CD14-positive monocyte (primary cell): ENCODE data around the gene COX10. TPM values are rescaled to one million over a fixed set of nuclear protein-coding genes. Genes with fewer than 3 reads are reported as not detected.

Experiments used
- DNase-seq, 3 donors: peaks; one replicate each; pipeline ENCODE4 v3.0.0-alpha.2; 2011 to 2022
- H2AFZ ChIP-seq: 2 replicates; pipeline ENCODE4 v1.6.0; 2012; ENCODE audit warnings: mild to moderate bottlenecking, low read depth, low read length, inconsistent platforms; ENCODE audit not compliant: insufficient read depth, poor library complexity, severe bottlenecking
- H3K27ac ChIP-seq, 2 donors: 1 replicate in 1 of 2; 2 replicates in 1 of 2; pipeline ENCODE4 v1.5.1; 2012 to 2013; ENCODE audit warnings: low read length in 2 of 2, control low read depth in 1 of 2, inconsistent platforms in 1 of 2, low read depth in 1 of 2, mild to moderate bottlenecking in 1 of 2
- H3K27me3 ChIP-seq, 2 donors: one replicate each; pipeline versions ENCODE4 v1.6.0 to v1.6.1; 2011 to 2013; ENCODE audit warnings: low read length in 2 of 2; ENCODE audit not compliant: control insufficient read depth in 2 of 2, insufficient read depth in 2 of 2
- H3K36me3 ChIP-seq, 2 donors: replicated peaks in 1 of 2; 1 replicate in 1 of 2; 2 replicates in 1 of 2; pipeline versions ENCODE4 v1.5.1 to v1.6.1; 2012 to 2013; ENCODE audit warnings: low read length in 2 of 2, control low read depth in 1 of 2, inconsistent platforms in 1 of 2, mild to moderate bottlenecking in 1 of 2; ENCODE audit not compliant: insufficient read depth in 2 of 2, control insufficient read depth in 1 of 2
- H3K4me1 ChIP-seq, 2 donors: 1 replicate in 1 of 2; 2 replicates in 1 of 2; pipeline versions ENCODE4 v1.5.1 to v1.6.1; 2012 to 2013; ENCODE audit warnings: low read length in 2 of 2, control low read depth in 1 of 2, inconsistent platforms in 1 of 2, mild to moderate bottlenecking in 1 of 2, moderate library complexity in 1 of 2; ENCODE audit not compliant: insufficient read depth in 2 of 2, control insufficient read depth in 1 of 2
- H3K4me2 ChIP-seq: replicated peaks from 2 replicates; pipeline ENCODE3; 2012; ENCODE audit warnings: low read length, moderate library complexity, mild to moderate bottlenecking; ENCODE audit not compliant: poor library complexity, severe bottlenecking; ENCODE audit errors: extremely low read depth
- H3K4me3 ChIP-seq, 3 experiments: fragments of 200-600 bp in 1 of 3; sonication (generic) in 1 of 3; replicated peaks in 1 of 3; 1 replicate in 2 of 3; 2 replicates in 1 of 3; pipeline ENCODE4 v1.5.1; 2011 to 2013; ENCODE audit warnings: low read length in 3 of 3, mild to moderate bottlenecking in 3 of 3, control low read depth in 2 of 3, low read depth in 2 of 3, inconsistent platforms in 1 of 3, moderate library complexity in 1 of 3
- H3K79me2 ChIP-seq: 2 replicates; pipeline ENCODE4 v1.6.0; 2012; ENCODE audit warnings: mild to moderate bottlenecking, control low read depth, inconsistent platforms, low read length, moderate library complexity; ENCODE audit not compliant: insufficient read depth
- H3K9ac ChIP-seq: 2 replicates; pipeline ENCODE4 v1.6.0; 2017; ENCODE audit warnings: low read length, mild to moderate bottlenecking; ENCODE audit not compliant: insufficient read depth, poor library complexity, severe bottlenecking
- H3K9me3 ChIP-seq, 2 donors: replicated peaks in 1 of 2; 1 replicate in 1 of 2; 2 replicates in 1 of 2; pipeline versions ENCODE4 v1.5.1 to v1.6.1; 2012 to 2013; ENCODE audit warnings: low read length in 2 of 2, control low read depth in 1 of 2; ENCODE audit not compliant: control insufficient read depth in 1 of 2, insufficient read depth in 1 of 2
- H4K20me1 ChIP-seq: 2 replicates; pipeline ENCODE4 v1.6.0; 2012; ENCODE audit warnings: mild to moderate bottlenecking, low read length, control low read depth, moderate library complexity; ENCODE audit not compliant: insufficient read depth
- H3K27ac Mint-ChIP-seq, 7 donors: one replicate each; pipeline ENCODE4 v1.8.0; 2020; ENCODE audit warnings: mild to moderate bottlenecking in 7 of 7, mixed read lengths in 7 of 7, moderate library complexity in 6 of 7, inconsistent platforms in 2 of 7
- H3K27me3 Mint-ChIP-seq, 3 donors: one replicate each; pipeline ENCODE4 v1.8.0; 2021 to 2022; ENCODE audit warnings: low read depth in 3 of 3, mild to moderate bottlenecking in 3 of 3, mixed read lengths in 3 of 3, moderate library complexity in 3 of 3, inconsistent platforms in 1 of 3
- H3K36me3 Mint-ChIP-seq, 2 donors: one replicate each; pipeline ENCODE4 v1.8.0; 2020; ENCODE audit warnings: mixed read lengths in 2 of 2, inconsistent platforms in 1 of 2, mild to moderate bottlenecking in 1 of 2
- H3K4me1 Mint-ChIP-seq: one replicate; pipeline ENCODE4 v1.8.0; 2020; ENCODE audit warnings: mild to moderate bottlenecking, mixed read lengths
- H3K4me3 Mint-ChIP-seq, 2 donors: one replicate each; pipeline ENCODE4 v1.8.0; 2020; ENCODE audit warnings: mild to moderate bottlenecking in 2 of 2, mixed read lengths in 2 of 2, moderate library complexity in 1 of 2
- H3K9me3 Mint-ChIP-seq, 7 donors: one replicate each; pipeline ENCODE4 v1.8.0; 2020 to 2022; ENCODE audit warnings: mixed read lengths in 7 of 7, mild to moderate bottlenecking in 6 of 7, moderate library complexity in 6 of 7, inconsistent platforms in 2 of 7
- WGBS: methylation state at CpG from one replicate; pipeline ENCODE4 v1.1.5; 2013; ENCODE audit warnings: missing lambda C conversion rate; ENCODE audit not compliant: insufficient coverage; 5-methylcytosine and 5-hydroxymethylcytosine counted together
- intact Hi-C, 2 donors: fragments of 100-400 bp; cut with micrococcal nuclease; formaldehyde crosslinking; loops; one replicate each; pipeline versions ENCODE4 v1.15.0 to v1.15.1; 2023
- polyA plus RNA-seq, 3 donors: library from polyadenylated mRNA; depleted of rRNA in 1 of 3; unstranded in 2 of 3; stranded (reverse) in 1 of 3; fragments of 300-500 nt in 2 of 3; fragments of >200 nt in 1 of 3; fragmentation: Illumina TruSeq in 2 of 3; gene quantifications; 1 replicate in 2 of 3; 2 replicates in 1 of 3; pipeline ENCODE4 v1.2.3, GENCODE V29; 2012 to 2021
- TF ChIP-seq, protein P1 (sequence below): fragments of 200-600 bp; IDR thresholded peaks from one replicate; pipeline ENCODE4 v1.8.0; 2022; ENCODE audit warnings: antibody characterized with exemption, mild to moderate bottlenecking

Gene COX10
- polyA plus RNA-seq, 3 donors = 8.2 to 15.2 (median 11.3) TPM

DNA sequence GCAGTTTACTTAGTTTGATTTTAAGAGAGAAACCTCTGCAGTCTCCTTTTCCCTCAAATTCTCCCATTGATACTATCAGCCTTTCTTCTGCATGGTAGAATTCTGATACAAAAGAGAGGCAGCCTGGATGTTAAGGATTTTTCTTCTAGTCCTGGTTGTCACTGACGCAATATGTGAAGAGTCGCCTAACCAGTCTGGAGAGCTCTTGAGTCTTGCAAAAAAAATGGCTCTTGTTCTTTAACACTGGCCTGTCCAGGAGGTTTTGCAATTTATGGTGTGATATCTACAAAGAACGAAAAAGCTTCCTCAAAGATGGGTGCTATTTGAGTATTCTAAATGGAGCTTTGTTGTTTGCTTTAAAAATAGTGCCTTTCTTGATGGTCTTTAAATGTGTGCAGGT, 28.9 kb downstream of the COX10 start:
- Histone ChIP-seq H3K9ac (no peak overlapping the region), H3K27ac (no peak overlapping the region), H3K27me3 (no peaks in the 10 kb centered on the region), H3K4me2 (no peak overlapping the region), H3K4me3 (no peak overlapping the region), H2AFZ (no peak overlapping the region), H3K9me3 (no peaks in the 10 kb centered on the region), H3K79me2 (peaks cover 7% of the 10 kb centered on the region), H4K20me1 (peaks cover 9% of the 10 kb centered on the region), H3K36me3 (peaks cover 8 to 23% of the 10 kb centered on the region in 2 donors), H3K4me1 (peaks cover 0 to 8% of the 10 kb centered on the region in 2 donors)
- 79% methylated on average over 2 of the region's 3 CpGs for WGBS
- peaks cover 18% of the 10 kb centered on the region for H3K4me1 Mint-ChIP-seq
- no peaks in the 10 kb centered on the region for H3K27me3 Mint-ChIP-seq
- no peak overlapping the region for H3K4me3 Mint-ChIP-seq
- no peak for DNase-seq
- peaks cover 0 to 2% (median 0%) of the 10 kb centered on the region in 7 donors for H3K9me3 Mint-ChIP-seq
- H3K27ac Mint-ChIP-seq = no peak overlapping the region
- TF ChIP-seq, protein P1, sequence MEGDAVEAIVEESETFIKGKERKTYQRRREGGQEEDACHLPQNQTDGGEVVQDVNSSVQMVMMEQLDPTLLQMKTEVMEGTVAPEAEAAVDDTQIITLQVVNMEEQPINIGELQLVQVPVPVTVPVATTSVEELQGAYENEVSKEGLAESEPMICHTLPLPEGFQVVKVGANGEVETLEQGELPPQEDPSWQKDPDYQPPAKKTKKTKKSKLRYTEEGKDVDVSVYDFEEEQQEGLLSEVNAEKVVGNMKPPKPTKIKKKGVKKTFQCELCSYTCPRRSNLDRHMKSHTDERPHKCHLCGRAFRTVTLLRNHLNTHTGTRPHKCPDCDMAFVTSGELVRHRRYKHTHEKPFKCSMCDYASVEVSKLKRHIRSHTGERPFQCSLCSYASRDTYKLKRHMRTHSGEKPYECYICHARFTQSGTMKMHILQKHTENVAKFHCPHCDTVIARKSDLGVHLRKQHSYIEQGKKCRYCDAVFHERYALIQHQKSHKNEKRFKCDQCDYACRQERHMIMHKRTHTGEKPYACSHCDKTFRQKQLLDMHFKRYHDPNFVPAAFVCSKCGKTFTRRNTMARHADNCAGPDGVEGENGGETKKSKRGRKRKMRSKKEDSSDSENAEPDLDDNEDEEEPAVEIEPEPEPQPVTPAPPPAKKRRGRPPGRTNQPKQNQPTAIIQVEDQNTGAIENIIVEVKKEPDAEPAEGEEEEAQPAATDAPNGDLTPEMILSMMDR = no peak
- intact Hi-C loops = no loop called here
- peaks cover 19% of the 10 kb centered on the region in 2 donors for H3K36me3 Mint-ChIP-seq

DNA sequence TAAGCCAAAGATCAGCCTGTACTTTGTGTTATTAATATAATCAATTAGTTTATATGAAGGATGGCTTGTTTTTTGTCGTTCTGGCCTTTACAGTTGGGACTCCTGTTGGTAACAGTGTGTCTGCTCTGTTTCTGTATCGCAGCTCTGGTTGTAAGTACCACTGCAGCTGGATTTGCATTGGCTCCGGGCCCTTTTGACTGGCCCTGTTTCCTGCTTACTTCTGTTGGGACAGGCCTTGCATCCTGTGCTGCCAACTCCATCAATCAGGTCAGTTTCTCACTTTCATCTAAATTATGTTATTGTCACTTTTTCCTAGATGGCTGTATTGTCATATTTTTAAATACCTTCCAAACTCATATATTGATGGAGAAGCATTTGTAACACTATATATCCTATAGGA, 32.7 kb downstream of the COX10 start:
- no peak overlapping the region for H3K27ac Mint-ChIP-seq
- Histone ChIP-seq H2AFZ (no peak overlapping the region), H3K27me3 (no peaks in the 10 kb centered on the region), H3K9ac (no peak overlapping the region), H3K4me1 (no peaks in the 10 kb centered on the region), H3K9me3 (no peaks in the 10 kb centered on the region), H3K27ac (no peak overlapping the region), H3K4me2 (no peak overlapping the region), H3K4me3 (no peak overlapping the region), H3K79me2 (no peaks in the 10 kb centered on the region), H3K36me3 (peaks cover 8 to 29% of the 10 kb centered on the region in 2 donors), H4K20me1 (peaks cover 3% of the 10 kb centered on the region)
- WGBS = 93% methylated on average over 2 of the region's 3 CpGs
- H3K36me3 Mint-ChIP-seq = peaks cover 23 to 27% of the 10 kb centered on the region in 2 donors
- H3K9me3 Mint-ChIP-seq = no peaks in the 10 kb centered on the region
- no peak for DNase-seq
- peaks cover 4% of the 10 kb centered on the region for H3K4me1 Mint-ChIP-seq
- intact Hi-C loops = no loop called here
- TF ChIP-seq, protein P1 = no peak
- no peak overlapping the region for H3K4me3 Mint-ChIP-seq
- H3K27me3 Mint-ChIP-seq = no peaks in the 10 kb centered on the region
